IPS DF 19.7 (cell line): Measurements from ENCODE around the gene CSF2RB.
"Not testable (repeated sequence)": the region's sequence is repeated elsewhere in the genome, so short reads cannot be mapped to it uniquely, and the experiment has no call there.

Experiments
- DNase-seq: peaks from one replicate; pipeline ENCODE4 v3.0.0-alpha.2; 2013; ENCODE audit warnings: low read depth, low spot score

CSF2RB gene

GRCh38 chr22:36965696-36966095 lies 52.3 kb downstream of the CSF2RB start:
- no peak for DNase-seq

- DNase-seq = no peak
These were observed 53.6 kb downstream of the CSF2RB start for GRCh38 chr22:36966851-36967540.

DNA sequence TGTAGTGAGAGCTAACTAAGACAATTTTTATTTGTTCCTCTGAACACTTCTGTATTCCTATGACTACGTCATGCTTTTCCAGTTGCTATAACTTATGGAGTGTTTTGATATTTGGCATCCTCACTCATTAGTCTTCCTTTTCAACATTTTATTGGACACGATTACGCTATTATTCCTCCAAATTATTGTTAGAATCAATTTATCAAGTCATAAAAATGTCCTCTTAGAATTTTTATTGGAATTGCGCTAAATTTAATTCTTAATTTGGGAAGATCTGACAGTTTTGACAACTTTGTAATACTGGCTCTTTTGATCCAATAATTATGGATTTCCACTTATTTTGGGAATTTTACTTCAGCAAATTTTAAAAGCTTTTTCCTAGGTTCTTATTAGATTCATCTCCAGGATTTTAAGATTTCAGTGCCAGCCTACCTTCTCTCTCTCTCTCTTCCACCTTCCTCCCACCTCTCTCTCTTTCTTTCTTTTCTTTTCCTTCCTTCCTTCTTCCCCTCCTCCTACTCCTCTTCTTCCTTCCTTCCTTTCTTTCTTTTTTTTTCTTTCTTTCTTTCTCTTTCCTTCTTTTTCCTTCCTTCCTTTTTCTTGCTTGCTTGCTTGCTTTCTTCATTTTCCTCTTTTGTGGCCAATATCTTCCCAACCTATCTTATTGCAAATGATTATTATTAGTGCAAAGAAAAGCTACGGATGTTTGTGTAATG lies 55.0 kb downstream of the CSF2RB start:
- DNase-seq = no peak

DNA sequence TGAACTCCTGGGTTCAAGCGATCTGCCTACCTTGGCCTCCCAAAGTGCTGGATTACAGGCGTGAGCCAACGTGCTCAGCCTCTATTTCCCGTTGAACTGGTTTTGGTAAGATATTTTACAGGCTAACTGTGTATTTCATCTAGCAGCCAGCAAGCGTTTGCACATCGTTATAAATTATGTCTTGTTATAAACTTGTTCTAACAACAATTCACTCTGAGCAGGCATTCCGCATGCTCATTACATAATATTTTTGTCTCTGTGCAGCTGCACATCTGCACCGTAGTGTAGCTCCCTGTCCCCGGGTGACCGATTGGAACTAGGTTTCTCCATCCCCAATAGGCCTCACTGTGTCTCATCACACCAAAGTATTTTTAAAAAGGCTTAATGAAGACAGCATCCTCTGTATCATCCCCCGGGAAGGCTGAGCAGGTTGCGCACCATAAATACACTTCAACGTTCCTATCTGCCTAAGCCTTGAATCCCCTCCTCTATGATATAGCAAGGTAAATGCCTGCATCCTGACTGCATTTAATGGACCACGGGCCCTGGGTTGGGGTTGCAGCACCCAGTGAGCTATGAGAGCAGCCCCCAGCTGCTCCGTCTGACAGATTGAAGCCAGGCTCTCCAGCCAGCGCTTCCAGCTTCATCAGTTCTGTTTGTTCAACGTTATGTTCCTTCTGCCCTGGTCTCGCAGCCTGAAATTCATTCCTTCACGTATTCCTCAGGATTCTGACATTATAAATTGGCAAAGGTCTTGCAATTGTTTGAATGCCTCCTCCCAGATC lies 58.1 kb downstream of the CSF2RB start:
- DNase-seq = no peak

DNA sequence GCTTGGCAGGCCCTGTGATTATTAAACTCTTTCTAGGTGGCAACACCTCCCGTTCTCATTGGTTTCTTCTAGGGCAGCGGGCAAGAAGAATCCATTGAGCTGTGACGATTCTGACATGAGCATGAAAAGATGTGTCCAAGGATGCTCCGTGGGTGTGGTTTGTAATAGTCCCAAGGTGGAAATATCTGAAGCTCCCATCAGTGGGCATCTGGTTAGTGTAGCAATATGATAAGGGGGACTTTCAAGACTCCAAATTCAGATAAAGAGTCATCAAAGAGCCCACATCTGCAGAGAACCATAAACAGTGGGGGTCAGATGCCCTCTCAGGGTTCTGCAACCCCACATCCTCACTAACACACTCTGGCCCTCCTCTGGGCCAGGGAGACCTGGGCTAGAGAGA lies 63.2 kb downstream of the CSF2RB start:
- DNase-seq = no peak

GRCh38 chr22:36977401-36977861 lies 64.0 kb downstream of the CSF2RB start:
- no peak for DNase-seq

- DNase-seq = no peak
These were observed 64.7 kb downstream of the CSF2RB start for GRCh38 chr22:36977947-36978660.

GRCh38 chr22:36979016-36979910 lies 65.8 kb downstream of the CSF2RB start:
- DNase-seq = no peak

DNA sequence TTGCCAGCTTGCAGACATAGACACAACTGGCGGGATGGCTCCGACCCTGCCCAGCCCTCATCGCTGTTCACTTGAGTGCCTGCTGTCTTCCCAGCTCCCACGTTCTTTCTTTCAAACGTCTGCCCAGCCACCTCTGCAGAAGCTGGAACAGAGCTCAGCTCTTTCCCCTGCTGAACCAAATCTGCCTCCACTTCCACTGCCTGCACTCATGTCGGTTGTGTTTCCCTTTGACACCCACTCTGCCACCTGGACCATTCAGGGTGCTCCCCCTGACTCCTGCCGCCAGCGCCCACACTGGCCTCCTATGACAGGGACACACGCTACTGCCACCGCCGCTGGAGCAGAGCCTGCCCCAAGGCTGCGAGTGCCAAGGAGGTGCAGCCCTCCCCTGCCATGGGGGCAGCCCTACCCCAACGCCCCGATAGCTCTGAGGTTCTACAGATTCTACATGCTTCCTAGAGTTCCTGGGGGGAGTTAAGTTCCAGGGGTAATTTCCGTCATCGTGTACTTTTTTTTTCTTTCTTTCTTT lies 67.9 kb downstream of the CSF2RB start:
- no peak for DNase-seq

DNA sequence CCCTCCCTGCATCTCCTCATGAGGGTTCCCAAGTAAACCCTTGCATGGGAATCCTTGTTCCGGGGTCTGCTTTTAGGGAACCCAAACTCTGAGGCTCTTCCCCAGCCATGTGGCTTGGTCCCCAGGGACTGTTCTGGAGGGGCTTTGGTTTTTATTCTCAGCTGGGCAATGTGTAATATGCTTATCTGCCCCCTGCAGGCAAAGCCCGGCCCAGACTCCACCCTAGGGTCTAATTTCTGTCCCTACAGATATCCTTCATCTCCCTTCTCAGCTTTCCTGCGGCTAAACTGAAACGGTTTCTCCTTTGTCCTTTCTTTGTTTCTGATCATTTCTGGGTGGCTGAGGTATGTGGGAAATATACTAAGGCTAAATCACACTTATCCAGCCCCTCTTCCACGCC lies 68.7 kb downstream of the CSF2RB start:
- no peak for DNase-seq

DNA sequence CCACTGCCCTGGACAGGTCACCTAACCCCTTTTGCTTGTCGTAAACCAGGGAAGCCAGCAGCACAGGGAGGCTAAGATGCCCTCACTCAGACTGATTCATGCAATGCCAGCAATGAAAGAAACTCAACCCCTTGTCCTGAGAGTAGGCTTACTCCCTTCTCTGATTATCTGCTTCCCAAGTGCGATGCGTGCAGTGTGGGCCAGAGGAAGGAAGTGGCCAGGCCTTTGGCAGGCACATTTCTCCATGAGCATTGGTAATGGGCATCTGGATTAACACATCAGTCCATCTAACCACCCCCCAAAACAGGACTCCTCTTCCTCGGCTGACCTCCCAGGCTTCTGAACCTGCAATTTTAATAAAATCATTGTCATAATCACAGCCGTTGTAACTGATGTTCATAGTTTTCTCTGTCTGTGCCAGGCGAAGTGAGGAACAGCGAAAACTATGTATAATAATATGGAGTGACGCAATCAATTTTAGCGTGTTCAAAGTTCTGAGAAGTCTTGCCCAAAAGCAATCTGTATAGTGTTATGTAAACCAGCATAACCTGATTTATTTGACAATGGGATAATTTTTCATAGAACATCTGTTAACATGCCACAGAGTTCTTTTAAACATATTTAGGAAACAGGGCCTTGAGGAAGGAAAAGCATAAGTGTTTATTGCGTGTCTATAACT lies 71.9 kb downstream of the CSF2RB start:
- DNase-seq = no peak

GRCh38 chr22:36986242-36986821 lies 72.9 kb downstream of the CSF2RB start:
- no peak for DNase-seq

GRCh38 chr22:36988075-36988832 lies 74.8 kb downstream of the CSF2RB start:
- DNase-seq = no peak

GRCh38 chr22:36989012-36989411 lies 75.6 kb downstream of the CSF2RB start:
- not testable (repeated sequence) for DNase-seq
